ENCODE results near the gene FRMD4A. TPM values are rescaled to one million over a fixed set of nuclear protein-coding genes. Genes with fewer than 3 reads are reported as not detected.

FRMD4A gene
- total RNA-seq, 1 donor from 2014 or later: 98.0 TPM

DNA sequence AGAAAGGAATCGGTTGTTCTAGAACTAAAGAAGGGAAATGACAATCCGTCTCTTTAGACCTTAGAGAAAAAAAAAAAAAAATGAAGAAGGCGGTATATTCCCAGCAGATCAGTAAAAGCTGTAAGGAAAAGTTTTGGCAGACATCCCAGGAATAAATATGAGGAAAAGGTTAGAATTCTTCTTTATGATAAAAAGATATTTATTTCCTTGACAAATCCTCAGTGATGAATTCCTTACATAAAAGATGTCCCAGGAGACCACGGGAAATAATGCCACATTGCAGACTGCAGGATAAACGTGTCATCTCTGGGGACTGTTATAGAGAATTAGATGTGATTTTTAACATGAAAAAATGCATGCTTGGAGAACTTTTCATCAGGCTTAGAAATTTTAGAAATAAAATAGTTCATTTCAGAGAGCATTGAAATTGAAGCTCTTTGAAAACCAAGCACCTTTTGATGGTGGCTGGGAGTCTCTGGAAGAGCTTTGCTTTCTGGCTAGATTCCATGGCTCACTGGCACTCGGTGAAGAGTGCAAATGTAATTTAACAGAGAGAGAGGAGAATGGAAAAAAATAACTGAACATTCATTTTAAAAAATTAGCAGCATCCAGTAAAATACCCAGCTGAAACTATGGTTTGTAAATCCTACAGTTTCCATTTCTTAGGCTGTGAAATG lies 645.8 kb downstream of the FRMD4A start:
- DNase-seq (ENCODE audit: low spot score): no peak
- intact Hi-C loops (cut with DNase I): no loop called here
- ATAC-seq: no peak

DNA sequence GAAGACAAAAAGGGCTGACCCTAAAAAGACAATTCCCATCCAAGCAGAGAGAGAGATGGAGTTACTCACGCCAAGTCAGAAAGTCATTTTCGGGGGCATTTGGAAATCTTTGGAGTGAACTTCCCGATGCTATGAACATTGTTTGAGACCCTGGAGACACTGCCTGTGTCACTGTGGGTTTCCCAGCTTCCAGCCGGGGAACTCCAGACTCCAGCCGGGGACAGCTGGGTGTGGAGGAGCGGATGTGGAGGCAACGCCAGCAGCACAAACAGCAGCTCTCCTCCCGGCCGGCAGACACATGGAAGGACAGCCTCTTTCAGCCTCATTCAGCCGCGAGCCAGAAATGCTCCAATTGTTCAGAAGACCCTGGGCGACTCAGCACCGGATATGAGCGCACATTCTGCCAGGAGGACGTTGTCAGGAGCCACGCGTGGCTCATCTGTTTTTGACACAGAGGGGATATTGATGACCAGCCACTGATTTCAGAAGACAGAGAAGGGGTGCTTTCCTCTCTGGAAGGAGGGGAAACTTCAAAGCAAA lies 646.4 kb downstream of the FRMD4A start:
- intact Hi-C loops (cut with DNase I): no loop called here
- DNase-seq (ENCODE audit: low spot score): peak; percentile 81
- ATAC-seq: peak; percentile 90

DNA sequence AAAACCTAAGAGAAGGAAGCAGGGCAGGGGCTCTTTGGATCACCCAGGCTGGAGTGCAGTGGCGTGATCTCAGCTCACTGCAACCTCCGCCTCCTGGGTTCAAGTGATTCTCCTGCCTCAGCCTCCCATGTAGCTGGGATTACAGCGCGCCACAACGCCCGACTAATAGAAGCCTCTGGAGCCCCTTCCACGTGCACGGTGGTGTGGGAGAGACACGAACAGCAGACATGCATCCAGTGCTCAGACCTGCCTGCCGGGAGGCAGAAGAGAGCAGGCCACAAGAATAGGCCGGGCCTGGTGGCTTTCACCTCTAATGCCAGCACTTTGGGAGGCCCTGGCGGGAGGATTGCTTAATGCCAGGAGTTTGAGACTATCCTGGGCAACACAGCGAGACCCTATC lies 647.7 kb downstream of the FRMD4A start:
- DNase-seq (ENCODE audit: low spot score) (no peak), ATAC-seq (no peak)
- intact Hi-C loops (cut with DNase I): no loop called here

DNA sequence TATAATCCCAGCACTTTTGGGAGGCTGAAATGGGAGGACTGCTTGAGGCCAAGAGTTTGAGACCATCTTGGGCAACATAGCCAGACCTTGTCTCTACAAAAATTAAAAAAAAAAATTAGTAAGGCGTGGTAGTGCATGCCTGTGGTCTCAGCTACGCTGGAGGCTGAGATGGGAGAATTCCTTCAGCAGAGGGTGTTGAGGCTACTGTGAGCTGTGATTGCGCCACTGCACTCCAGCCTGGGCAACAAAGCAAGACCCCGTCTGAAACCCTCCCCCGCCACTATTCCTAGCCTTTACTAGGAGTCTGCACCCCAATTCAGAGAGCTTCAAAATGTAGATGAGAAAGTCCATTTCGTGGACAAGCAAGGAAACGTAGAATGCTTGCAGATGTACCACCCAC lies 648.8 kb downstream of the FRMD4A start:
- intact Hi-C loops (cut with DNase I): no loop called here
- DNase-seq (ENCODE audit: low spot score): no peak
- ATAC-seq: no peak

DNA sequence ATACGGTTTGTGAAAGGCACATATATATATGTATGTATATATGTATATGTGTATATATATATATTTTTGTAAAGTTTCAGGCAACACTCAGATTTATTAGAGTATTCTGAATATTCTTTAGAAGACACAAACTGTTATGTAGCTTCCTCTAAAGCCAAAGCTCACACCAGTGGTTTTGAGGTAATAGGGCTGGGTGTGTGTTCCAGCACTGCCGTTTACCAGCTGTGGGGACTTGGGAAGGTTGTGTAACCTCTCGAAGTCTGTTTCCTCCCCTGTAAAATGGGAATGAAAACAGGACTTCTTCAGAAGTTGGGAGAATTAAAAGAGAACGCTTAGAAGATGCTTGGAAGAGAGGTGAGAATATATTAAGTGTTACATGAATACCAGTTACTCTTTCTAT lies 649.2 kb downstream of the FRMD4A start:
- ATAC-seq (no peak), DNase-seq (ENCODE audit: low spot score) (no peak)
- intact Hi-C loops (cut with DNase I): no loop called here

DNA sequence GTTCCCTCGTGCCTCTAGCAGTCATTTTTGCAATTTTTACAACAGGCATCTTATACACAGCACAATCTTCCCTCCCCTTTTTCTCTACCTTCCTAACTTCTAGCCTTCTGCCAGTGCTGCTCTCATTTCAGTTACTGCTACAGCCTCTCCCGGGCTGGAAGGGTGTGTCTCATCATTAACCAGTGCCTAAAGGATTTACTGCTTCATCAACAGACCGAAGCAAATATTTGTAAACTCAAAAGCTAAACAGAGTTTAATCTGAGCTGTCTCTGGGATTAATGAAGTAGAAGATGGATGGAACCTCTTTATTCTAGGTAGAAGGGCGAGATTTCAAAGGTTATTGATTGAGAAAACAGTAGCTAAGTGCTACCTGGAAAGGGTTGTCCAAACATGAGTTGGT lies 649.6 kb downstream of the FRMD4A start:
- no peak for ATAC-seq
- intact Hi-C loops (cut with DNase I): no loop called here
- no peak for DNase-seq (ENCODE audit: low spot score)

DNA sequence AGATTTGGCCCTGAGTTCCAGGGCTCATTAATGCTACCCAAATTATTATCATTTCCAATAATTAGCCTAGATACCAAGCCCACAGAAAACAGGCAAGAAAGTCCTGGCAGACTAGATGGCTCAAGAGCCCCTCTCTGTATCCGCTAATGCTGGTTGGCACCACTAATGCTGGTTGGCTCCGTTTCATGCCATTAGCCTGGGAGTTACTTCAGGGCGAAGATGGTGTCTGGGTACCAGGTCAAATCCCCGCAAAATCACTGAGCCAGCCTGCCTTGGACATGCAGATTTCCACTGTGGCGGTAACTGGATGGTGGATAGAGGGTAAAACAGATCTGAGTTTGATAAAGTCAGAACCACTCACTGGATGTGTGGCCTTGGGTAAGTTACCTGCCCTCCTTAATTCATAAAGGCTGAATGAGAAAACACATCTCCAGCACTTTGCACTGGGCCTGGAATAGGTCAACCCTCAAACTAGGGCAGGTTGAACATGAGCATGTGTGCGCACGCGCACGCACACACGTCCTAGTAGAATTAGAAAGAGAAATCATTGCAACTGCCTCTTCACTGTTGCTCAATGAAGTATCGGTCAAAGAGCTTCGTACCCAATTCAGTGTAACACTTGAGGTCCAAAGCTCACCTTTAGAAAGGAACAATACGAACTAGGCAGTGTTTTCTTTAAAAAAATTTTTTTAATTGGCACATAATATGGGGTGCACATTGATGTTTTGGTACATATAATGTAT lies 652.5 kb downstream of the FRMD4A start:
- ATAC-seq (no peak), DNase-seq (ENCODE audit: low spot score) (no peak)
- intact Hi-C loops (cut with DNase I): no loop called here

DNA sequence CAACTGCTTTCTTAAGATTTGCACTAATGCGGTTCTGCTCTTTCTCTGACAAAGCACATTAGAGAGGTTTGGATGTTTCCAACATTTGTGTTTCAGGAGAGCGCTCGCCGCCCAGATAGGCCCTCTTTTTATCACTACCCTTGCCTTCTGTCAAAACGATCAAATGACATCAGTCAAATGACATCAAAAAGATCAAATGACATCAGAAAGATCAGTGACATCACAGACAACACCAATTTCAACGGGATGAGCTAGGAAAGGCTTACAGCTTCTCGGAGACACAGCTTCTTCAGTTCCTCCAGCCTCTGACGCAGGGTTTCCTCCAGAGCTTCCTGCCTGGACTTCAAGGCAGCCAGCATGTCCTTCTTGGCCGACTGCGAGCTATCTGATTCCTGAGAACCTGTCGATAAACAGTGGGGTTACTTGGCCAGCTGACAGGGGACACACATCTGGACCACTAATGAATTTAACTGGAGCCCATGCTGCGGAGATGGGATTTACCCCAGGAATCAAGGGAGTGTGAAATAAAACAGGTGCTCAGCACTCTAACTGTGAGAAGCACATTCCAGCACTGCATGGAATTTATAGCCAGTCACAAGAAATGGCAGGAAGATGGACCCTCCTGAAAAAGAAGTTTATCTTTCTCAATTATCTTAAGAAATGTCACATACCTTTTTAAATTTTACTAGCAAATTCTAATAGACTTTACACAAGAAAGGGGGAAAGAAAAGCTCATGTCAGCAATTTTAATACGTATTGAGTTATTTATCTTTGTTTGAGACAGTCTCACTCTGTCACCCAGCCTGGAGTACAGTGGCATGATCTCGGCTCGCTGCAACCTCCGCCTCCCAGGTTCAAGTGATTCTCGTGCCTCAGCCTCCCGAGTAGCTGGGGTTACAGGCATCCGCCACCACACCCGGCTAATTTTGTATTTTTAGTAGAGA lies 655.8 kb downstream of the FRMD4A start:
- intact Hi-C loops (cut with DNase I): no loop called here
- ATAC-seq: peak; percentile 44
- DNase-seq (ENCODE audit: low spot score): no peak

DNA sequence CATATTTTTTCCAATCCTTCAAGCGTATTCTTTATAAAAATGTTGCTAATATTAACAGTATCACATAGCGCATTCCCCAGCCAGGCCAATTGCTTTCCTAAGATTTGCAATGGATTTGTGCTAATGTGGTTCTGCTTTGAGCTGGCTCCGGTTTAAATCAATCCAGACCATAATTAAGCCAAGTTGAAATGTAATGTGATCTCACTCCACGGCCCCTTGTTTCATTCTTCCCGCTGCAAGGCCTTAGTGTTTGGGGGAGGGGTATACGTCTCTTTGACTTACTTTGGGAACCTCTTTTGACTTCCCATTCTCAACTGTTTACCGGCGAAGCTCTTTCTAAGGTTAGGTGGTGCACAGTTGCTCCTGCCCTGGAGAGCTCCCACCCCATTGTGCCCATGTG lies 657.6 kb downstream of the FRMD4A start:
- intact Hi-C loops (cut with DNase I): no loop called here
- ATAC-seq (no peak), DNase-seq (ENCODE audit: low spot score) (no peak)

DNA sequence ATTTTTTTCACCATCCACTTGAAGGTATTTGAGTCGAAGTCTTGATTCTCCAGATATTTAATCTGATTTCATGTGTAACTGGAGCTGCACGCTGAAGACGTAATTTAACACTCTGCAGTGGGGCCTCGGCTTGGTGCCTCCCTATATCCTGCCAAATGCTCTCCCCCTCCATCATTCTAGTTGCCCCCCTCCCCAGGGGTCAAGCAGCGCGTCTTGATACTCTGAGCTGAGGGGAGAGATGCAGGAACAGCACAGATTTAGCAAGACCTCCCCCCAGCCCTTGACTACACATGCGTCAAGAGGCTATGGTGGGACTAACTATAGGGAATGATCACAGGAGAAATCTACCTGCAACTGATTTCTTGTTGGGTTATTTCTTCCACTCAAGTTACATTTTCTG lies 658.2 kb downstream of the FRMD4A start:
- intact Hi-C loops (cut with DNase I): no loop called here
- DNase-seq (ENCODE audit: low spot score): no peak
- no peak for ATAC-seq

DNA sequence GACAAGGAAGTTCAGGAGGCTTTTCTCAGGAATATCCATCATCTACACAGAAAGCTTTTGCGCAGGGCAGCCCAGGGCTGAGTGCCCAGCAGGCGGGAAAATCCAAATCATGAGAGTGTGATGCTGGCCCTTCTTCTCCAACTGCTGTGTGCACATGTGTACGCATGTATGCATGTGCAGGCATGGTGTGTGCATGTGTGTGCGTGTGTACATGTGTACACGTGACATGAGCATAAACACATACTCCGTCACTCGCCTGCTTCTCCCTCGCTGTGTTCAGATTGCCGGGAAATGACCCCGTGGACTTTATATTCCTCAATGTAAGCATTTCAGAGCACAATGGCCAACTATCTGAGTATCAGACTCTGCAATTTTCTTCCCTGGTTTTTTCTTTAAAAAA lies 658.8 kb downstream of the FRMD4A start:
- ATAC-seq: peak; percentile 25
- intact Hi-C loops (cut with DNase I): no loop called here
- DNase-seq (ENCODE audit: low spot score): no peak

DNA sequence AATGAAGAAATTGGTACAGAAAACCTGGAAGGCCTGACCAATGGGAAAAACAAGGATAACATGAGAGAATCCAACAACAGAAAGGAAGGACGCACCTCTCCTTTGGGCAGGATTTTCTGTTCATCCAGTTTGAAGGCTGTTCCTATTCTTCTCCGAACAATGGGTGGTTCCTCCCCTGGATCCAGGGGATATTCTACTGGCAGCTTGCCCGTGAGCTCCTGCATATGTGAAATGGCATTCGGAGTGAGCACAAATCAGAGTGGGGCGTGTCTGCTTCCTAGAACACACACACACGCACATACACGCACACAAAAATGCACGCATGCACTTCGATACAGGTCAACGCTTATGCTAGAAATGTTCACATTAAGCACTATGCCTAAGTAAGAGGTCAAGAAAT lies 660.4 kb downstream of the FRMD4A start:
- intact Hi-C loops (cut with DNase I): no loop called here
- no peak for ATAC-seq
- no peak for DNase-seq (ENCODE audit: low spot score)

DNA sequence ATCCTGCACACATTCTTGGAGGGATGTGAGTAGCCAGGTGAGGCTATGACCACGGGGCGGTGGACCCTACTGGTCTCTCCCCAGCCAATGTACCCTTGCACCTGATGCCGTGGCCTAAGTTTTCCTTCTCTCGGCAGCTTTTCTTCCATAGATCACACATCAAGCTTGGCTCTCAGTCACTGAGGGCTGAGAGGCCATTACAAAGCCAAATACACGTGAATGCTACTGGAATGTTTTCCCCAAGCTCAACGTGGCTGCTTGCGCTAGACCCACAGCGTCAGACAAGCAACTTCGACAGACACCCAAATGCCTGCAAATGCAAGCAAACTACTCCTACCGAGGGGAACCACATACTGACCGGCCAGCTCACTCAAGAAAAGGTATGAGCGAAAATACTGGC lies 660.8 kb downstream of the FRMD4A start:
- intact Hi-C loops (cut with DNase I): no loop called here

DNA sequence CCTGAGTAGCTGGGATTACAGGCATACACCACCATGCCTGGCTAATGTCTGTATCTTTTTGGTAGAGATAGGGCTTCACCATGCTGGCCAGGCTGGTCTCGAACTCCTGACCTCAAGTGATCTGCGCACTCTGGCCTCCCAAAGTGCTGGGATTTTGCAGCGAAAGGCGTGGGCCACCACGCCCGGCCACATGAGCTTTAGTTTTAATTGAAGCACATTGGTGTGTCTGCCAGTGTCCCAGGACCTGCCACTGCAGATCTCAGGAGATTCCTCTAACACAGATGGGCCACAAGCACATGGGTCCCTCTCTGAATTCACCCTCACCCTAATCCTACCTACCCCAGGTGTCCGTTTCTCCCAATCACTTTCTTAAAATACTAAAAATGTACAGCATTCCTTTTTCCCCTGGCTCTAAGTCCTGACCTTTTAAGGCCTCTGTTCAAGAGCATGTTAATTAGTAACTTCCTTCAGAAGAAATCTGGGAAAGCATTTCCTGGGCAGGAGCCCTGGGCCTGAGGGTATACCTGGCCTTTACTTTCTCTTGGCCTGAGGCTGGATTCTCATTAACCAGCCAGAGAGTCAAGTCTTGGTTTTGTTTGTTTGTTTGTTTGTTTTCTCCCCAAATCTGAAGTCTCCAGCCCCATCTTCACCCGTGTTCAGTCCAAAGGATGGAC lies 661.4 kb downstream of the FRMD4A start:
- intact Hi-C loops (cut with DNase I): no loop called here
- ATAC-seq (no peak), DNase-seq (ENCODE audit: low spot score) (no peak)

More for the DNA sequence above, 660.8 kb downstream of the FRMD4A start:
- DNase-seq (ENCODE audit: low spot score) (no peak), ATAC-seq (no peak)

DNA sequence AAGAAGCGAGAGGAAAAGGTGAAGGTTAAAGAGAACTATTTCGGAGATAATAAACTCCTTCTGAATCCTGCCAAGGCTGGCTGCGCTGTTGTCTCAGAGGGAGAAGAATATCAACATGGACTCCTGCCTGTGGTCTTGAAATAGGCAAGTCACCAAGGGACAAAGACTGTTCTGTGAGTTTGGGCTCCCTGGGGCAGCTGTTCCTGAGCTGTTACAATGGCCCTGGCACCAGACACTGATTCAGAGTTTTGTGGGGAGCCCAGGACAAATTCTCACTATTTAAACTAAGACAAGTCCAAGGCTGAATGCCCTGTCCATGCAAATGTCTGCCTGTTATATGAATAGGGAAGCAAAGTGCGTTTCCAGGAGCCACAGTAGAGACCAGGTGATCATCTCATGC lies 662.6 kb downstream of the FRMD4A start:
- DNase-seq (ENCODE audit: low spot score) (no peak), ATAC-seq (peak; percentile 50)
- intact Hi-C loops (cut with DNase I): no loop called here

DNA sequence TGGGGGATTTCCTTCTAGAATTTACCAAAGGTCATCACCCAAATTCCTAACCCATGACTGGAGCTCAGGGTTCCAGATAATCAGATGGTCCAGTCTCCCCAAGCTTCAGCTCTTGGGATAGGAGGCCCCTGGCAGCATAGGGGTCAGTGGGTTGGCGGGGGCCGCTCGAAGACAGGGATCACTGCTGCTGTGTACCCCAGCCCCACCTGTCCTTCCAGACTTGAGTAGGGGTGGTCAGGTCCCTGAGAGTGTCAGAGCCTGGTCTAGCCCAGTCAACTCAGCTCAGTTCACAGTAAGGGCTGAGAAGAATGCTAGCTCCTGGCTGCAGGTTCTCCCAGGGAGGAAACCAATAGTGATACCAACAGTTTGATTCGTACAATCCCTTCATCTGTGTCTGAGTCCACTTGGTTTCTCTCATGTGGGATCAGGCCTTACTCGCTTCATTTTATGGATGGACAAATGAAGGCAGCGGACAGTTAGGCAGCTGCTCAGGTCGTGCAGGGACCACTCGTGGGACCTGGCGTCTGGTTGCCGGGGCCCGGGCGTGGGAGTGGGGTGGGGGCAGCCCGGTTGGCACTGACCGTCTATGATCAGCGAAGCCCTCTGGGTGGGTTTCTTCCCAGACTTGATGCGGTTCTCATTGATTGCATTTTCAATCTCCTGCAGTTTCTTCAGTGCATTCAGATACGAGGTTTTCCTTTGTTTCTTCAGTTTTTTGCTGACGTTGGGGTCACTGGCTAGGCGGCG lies 665.0 kb downstream of the FRMD4A start:
- intact Hi-C loops (cut with DNase I): no loop called here
- no peak for ATAC-seq
- DNase-seq (ENCODE audit: low spot score): no peak

DNA sequence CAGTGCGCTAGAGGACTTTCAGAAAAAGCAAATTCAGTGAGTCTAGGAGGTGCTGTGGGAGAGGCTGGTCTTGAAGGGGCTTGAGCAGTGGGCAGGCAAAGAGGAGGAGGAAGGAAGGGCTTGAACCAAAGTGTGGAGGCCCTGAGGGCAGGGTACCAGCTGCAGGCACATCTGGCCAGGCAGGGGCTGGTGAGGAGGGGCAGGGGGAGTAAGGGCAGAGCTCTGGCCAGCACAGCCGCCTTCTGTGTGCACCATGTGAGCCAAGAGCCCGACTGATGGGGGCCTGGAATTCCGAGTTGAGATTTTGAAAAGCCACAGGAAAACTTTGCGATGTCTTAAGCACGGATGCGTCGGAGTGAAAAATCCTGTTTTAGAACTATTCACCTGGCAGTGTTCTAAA lies 669.5 kb downstream of the FRMD4A start:
- intact Hi-C loops (cut with DNase I): loop anchor here (2.0 kb wide), 1 partner anchor 116 kb away; no protein-coding TSS in a partner anchor
- DNase-seq (ENCODE audit: low spot score) (no peak), ATAC-seq (peak; percentile 33)

DNA sequence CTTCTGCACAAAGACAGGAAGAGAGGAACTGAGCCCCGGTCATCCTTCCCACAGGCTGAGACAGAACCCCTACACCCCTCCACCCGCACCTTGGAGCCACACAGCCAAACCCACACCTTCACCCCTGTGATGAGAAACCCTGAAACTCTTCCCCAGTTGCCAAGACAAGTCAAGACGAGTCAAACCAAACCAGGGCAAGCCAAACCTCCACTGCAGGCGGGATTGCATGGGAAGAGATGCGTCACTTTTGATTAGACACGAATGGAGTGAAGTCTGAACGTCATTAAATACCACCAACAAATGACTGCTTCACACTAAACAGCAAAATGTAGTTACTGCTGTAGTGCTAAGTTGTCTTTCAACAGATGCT lies 670.2 kb downstream of the FRMD4A start:
- ATAC-seq: no peak
- intact Hi-C loops (cut with DNase I): loop anchor here (2.0 kb wide), 1 partner anchor 116 kb away; no protein-coding TSS in a partner anchor
- DNase-seq (ENCODE audit: low spot score): no peak

All from sciatic nerve (tissue), 2 donors.